NCI-H774 (cell line): Measurements from ENCODE around the gene SLC26A9.
"Not testable (repeated sequence)": the region's sequence is repeated elsewhere in the genome, so short reads cannot be mapped to it uniquely, and the experiment has no call there.

Source experiments
- DNase-seq: peaks from one replicate; lab custom pipeline; 2025; lab: John Stamatoyannopoulos, UW

Gene SLC26A9

DNA sequence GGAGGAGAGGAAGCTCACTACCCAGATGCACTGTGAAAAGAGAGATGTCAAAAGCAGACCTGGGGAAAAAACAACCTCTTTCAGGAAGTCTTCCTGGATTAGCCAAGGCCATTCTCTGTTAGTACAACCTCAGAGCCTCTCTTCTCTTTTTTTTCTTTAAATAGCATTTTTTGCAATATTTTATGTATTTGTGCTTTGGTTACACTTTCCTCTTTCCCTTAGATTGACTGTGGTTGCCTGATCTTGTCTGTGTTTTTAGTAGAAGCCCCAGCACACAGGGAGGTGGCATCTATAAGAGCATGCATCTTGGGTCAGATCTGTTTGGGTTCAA, 18.8 kb downstream of the SLC26A9 start:
- no peak for DNase-seq

DNA sequence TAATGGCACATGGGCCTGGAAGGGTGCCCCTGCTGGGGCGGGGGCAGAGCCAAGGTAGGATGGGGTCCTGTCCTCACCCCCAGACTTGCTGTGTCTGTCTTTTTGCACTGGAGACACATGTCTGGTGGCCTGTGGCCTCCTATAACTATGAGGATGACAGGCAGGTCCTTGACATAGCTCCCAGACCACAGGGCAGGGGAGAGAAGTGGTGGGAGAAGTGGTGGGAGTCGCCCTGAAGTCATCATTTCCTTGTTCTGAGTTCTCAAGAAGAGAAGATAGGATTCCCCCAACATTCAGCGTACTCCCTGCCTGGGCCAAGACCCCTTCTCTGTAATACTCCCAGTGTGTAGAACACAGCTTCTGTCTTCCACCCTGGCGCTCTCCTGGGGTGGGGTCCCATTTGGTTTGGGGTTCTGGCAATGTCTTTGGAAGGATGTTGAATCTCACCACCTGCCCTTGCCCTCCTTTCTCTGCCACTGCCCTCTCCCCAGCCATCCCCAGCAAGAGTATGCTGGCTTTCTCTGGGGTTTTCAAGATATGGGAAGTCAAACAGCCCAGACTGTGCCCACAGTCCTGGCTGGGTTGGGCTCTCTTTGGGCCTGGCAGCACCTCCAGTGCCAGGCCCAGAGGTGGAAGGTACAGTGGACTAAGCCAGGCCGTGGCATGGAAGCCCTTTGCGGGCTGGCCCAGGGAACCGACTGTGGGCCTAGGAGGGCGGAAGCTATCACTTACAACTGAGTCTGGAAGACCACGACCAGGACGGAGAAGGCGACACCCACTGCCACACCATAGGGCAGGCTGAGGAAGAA, 19.4 kb downstream of the SLC26A9 start:
- no peak for DNase-seq

DNA sequence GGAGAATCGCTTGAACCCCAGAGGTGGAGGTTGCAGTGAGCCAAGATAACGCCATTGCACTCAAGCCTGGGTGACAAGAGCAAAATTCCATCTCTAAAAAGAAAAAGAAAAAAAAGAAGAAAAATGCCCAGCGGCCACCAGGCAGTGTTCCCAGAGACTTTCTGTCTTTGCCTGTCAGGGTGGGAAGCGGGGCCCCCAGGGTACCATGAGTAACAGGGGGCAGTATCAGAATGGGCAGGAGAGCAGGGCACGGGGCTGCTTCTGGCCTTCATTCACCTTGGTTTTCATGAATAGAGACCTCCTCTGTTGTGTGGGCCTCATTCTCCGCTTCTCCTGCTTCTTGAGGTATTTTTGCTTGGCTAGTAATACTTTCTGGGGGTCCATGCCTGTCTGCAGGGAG, 20.4 kb downstream of the SLC26A9 start:
- no peak for DNase-seq

DNA sequence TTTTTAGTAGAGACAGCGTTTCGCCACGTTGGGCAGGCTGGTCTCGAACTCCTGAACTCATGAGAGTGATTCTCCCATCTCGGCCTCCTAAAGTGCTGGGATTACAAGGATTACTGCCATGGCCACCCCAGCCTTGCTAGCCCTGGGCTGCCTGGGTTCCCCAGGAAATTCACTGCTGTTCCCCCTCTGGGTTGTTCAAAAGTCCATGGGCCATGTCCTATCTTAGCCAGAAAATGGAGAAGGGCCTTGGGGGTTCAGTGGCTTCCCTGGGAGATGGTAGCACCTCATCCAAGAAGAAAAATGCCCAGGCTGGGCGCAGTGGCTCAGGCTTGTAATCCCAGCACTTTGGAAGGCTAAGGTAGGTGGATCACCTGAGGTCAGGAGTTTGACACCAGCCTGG, 20.9 kb downstream of the SLC26A9 start:
- no peak for DNase-seq

DNA sequence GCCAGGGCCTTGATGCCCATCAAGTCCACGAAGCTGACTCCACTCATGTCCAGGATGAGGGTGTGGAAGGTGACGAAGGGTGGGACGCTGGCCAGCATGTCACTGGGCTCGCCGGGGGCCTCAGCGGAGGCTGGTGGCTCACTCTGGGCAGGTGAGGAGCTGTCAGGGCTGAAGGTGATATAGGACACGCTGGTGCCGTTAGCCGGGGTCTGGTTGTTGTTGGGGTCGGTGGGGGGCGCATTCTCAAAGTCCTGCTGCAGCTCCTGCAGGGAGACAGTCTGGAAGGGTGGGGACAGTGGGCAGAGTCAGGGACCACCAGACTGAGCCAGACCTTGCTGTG, 21.7 kb downstream of the SLC26A9 start:
- no peak for DNase-seq

DNA sequence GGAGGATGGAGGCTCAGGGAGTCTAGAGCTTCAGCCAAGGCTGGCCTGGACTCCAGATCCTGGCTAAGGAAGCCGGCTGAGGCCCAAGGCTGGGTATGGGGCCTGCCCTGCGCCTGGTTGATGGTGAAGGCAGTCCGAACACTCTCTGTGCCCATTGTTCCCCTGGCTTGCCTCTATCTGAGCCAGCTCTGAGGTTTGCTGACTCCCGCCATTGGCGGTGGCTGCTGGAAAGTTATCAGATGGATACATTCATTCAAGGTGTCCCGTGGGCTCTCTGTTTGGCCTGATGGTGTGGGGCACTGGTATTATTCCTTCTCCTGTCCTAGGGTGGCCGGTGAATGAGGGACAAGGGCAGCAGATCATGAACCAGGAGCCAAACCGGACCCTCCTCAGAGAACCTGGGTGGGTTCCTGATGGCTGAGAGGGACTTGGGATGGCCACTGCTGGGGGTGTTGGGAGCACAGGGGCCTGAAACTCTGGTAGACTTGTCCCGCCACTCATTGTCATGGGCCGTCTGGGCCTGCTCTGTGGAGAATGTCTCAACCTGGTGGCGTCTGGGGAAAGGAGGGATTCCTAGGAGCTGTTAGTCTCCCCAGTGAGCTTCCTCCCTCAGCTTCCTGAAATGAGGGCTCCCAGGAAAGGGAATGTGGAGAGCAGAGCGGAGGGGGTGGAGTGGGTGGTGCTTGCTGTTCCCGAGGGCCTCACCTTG, 22.2 kb downstream of the SLC26A9 start:
- no peak for DNase-seq

DNA sequence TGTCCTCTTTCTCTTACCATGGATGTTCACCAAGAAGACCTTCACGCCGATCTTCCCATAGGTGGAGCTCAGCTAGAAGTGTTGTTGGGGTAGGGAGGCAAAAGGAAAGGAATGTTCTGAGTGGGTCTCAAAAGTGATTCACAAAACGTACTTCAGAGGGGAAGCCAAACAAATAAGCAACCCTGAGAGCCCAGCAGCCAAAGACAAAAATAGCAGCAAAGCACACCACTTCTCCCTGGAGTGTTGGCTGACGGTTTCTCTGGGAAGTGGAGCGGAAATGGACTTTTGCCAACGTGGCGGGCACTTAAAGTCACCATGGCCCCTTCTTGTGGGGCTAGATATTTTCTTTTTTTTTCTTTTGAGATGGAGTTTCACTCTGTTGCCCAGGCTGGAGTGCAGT, 23.1 kb downstream of the SLC26A9 start:
- DNase-seq, result peak; percentile 8

DNA sequence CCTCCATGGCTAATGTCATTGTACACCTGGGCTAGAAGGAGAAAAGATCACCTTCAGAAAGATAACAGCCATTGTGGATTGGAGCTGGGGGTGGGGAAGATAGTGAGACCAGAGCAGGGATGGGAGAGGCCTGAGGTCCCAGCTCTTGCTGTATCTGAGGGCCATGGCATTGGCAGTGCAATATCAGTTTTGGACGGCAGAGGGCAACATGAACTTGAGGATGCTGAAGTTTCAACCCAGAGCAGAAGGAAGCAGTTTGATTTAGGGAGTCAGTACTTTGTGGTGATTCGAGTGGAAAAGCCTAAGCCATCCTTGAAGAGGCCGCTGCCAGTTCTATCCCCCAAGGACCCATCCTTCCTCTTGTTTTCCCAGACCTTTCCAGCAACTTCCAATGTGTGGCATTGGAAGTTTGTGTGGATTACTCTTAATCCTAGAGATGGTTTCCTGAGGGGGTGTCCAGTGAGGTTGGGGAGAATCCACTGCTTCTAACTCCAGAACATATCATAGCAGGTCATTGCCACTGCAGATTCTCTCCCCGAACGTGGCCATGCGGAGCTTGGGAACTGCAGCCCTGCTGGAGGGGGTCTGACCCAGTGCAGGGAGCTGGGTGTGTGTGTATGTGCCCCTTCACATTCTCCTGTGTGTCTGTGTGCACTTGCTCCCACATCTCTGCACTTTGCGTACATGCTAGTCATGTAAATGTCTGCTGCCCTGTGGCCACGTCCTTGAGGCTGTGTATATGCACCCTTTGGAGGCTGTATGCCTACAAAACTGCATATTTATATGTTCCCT, 24.1 kb downstream of the SLC26A9 start:
- peak; percentile 71 for DNase-seq

DNA sequence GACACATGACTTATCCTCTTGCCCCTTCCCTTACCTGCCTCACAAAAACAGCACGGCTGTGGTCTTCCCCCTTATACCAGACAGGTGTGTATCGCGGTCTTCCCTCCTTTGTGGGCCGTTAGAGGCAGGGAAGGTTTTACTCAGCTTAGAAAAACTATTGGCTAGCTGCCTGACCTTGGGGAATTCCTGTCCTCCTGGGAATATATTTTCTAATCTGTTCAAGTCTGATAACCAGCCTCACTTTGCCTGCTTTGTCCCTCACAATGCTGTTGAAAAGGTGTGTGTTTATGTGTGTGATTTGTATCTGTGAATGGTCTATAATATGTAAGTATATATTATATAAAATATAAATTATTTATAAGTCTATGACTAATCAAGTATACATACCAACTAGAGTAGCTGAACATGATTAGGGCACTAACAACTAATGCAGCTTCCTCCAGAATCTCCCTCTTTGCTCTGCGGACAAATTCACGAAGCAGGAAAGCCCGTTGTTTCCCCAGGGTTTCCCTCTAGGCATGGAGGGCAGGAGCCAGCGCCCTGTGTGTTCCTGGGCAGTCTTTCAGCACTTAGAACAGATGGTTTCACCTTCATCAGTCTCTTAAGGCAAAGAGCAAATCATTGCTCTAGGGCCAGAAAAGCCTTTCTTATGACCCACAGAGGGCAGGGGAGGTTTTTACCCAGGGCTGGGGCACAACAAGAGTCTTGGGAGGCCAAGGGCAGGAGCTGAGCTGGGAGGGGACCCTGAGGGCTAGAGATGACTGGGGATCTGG, 25.6 kb downstream of the SLC26A9 start:
- no peak for DNase-seq

DNA sequence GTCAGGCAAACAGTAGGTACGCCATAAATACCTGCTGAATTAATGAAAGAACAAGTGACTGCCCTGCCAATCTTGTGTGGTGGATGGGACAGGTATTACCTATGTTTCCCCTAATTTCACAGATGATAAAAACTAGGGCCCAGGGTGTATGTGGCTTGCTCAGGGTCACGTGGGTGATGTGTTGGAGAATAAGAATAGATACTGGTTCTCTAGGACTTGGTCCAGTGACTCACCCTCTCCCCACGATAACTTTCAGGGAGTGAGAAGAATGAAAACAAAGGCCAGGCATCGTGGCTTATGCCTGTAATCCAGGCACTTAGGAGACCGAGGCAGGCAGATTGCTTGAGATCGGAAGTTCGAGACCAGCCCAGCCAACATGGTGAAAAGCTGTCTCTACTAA, 26.7 kb downstream of the SLC26A9 start:
- no peak for DNase-seq

DNA sequence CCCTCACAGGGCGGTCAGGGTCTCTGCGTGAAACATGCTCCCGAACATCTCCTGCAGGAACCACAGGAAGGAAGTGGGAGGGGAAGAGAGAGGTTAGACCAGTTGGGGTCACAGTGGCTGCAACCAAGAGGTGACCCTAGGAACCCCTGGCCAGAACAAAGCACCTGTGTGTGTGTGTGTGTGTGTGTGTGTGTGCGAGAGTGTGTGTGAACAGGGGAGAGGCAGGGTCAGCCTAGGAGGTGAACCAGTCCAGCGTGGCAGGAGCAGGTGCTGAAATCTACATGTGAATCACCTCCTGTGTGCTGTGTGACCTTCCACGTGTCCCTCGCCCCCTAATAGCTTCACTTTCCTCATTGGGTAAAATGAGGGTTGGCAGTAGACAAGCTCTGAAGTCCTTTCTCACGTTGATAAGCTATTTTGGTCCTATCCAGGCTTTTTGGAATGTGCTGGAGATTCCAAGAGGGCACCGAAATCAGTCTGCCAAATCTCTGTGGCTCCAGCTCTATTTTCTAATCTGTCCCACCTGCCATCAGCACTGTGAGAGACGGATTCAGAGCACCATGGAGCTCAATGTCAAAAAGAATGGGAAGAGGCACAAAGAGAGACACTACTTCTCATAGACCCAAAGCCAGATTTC, 27.8 kb downstream of the SLC26A9 start:
- no peak for DNase-seq

DNA sequence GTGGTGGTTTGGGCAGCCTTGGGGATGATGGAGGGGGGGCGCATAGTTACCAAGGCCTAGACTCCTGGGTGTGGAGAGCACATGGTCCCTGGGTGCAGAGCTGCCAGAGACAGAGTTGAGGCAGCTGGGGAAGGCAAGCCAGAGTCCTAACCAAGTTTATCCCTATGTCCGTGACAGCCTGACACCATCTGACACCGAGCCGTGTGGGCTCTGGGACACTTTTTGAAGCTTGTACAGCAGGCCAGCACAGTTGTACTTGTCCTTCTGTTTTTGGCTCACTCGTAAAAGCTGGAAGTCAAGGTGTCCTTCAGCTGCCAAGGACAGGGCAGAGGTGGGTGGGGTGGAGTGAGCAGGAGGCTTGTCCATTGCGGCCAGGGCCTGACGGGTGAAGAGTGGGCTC, 28.5 kb downstream of the SLC26A9 start:
- DNase-seq, result no peak

DNA sequence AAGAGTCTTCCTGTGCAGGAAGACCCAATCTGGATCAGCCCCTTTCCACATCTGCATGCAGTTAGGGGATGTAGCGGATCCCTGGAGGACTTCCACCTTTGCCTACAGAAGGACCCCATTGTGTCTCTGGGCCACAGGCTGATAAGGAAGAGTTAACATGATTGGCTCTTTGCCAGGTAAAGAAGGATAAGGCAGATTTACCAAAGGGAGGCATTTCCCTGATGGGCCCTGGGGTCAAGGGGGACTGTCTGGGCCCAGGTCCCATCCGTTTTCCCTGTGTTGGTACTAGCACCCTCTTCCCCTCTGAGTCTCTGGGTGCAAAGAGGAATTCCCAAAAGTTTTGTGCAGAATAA, 29.1 kb downstream of the SLC26A9 start:
- no peak for DNase-seq

DNA sequence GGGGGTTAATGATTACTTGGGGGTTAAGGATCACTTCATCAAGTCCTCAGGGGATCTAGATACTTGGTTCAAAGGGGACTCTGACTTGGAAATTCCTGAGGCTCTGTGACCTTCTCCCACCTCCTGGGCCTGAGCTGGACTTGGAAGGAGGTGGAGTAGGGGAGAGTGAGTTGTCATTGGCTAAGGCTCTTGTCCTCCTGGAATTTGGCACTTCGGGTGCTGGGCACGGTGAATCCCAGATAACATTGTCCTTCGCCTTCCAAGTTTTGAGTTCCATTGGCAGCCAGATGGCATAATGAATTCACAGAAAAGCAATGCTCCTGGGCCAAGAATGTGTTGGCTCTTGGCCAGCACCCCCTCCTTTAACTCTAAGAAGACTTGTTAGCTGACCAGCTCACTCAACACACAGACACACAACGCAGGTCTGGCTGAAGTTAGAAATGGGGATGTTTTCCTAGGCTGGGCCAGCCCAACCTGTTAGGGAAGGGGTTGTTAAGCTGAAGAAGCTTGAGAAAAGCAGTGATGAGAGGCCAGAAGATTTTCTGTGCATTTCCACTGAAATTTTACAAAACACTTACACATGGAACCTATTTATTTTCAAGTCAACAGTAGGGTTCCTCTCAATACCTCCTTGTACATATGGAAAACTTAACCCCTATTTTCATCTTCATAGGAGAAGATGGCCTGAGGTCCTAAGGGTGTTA, 29.7 kb downstream of the SLC26A9 start:
- DNase-seq, result no peak

DNA sequence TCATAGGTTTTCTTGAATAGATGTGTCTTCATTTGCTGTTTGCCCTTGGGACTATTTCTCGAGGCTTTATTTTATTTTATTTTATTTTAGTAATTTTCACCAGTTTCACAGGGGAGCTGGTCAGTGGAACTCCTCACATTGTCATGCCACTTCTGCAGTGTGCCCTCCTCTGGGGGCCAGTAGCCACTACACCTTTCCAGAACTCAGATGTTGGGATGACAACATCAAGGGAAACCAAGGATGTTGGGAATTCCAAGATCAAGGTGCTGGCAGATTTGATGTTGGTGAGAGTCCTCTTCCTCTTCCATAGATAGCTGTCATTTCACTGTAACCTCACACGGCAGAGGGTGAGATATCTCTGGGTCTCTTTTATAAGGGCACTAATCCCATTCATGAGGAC, 35.5 kb downstream of the SLC26A9 start:
- no peak for DNase-seq

DNA sequence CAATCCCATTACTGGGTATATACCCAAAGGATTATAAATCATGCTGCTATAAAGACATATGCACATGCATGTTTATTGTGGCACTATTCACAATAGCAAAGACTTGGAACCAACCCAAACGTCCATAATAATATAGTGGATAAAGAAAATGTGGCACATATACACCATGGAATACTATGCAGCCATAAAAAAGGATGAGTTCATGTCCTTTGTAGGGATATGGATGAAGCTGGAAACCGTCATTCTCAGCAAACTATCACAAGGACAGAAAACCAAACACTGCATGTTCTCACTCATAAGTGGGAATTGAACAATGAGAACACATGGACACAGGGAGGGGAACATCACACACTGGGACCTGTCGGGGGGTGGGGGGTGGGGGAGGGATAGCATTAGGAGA, 38.2 kb downstream of the SLC26A9 start:
- not testable (repeated sequence) for DNase-seq

DNA sequence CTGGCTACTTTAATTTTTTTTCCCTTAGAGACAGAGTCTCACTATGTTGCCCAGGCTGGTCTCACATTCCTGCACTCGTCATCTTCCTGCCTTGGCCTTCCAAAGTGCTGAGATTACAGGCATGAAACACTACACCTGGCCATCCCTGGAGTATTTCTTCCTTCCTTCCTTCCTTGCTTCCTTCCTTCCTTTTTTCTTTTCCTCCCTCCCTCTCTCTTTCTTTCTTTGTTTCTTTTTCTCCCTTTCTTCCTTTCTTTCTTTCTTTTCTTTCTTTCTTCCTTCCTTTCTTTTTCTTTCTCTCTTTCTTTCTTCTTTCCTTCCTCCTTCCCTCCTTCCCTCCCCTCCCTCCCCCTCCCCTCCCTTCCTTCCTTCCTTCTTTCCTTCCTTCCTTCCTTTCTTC, 46.9 kb downstream of the SLC26A9 start:
- no peak for DNase-seq

DNA sequence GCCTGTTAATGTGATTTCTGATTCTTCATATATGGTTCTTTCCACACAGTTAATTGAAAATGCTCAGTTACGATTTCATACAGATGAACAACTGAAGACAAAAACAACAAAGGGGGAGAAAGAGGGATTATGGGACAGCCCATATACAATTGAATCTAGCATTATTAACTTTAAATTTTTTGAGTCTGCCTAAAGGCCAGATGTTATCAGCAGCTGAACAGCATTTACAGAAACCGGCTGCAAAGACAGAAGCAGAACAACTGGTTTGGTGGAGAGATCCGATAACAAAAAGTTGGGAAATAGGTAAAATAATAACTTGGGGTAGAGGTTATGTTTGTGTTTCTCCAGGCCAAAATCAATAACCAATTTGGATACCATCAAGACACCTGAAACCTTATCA, 49.1 kb downstream of the SLC26A9 start:
- DNase-seq, result not testable (repeated sequence)

DNA sequence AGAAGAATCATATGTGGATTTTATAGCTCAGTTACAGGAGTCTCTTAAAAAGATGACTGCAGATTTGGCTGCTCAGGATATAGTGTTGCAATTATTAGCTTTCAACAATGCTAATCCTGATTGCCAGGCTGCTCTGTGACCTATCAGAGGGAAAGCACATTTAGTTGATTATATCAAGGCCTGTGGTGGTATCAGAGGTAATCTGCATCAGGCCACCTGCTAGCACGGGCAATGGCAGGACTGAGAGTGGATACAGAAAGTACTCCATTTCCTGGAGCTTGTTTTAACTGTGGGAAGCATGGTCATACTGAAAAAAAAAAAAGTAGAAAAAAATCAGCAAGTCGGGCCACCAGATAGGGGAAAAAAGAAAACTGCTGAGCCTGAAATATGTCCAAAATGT, 51.1 kb downstream of the SLC26A9 start:
- DNase-seq, result not testable (repeated sequence)

DNA sequence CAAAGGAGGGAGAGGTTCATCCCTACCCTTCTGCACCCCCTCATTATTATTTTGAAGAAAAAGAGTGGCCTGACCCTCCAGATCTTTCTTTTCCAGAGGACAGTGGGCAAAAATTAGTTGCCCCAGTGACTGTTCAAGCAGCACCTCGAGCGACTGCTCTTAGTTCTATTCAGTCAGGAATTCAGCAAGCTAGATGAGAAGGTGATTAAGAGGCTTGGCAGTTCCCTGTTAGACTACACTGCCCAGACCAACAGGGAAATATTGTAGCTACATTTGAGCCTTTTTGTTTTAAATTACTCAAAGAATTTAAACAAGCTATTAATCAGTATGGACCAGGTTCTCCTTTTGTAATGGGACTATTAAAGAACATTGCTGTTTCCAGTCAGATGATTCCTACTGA, 51.8 kb downstream of the SLC26A9 start:
- DNase-seq, result not testable (repeated sequence)

DNA sequence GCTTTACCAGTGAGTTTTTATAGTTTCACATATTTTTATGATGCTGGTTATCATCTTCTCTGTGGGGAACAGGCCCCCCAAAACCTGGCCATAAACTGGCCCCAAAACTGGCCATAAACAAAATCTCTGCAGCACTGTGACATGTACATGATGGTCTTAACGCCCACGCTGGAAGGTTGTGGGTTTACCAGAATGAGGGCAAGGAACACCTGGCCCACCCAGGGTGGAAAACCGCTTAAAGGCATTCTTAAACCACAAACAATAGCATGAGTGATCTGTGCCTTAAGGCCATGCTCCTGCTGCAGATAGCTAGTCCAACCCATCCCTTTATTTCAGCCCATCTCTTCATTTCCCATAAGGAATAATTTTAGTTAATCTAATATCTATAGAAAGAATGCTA, 52.6 kb downstream of the SLC26A9 start:
- not testable (repeated sequence) for DNase-seq
